PC-9 (cell line): ENCODE results near the gene PCDH9.

Experiments
- CTCF ChIP-seq: fragments of 200-600 bp; sonication (generic); conservative IDR thresholded peaks from 2 replicates; pipeline ENCODE4 v1.6.1; 2017; ENCODE audit warnings: mixed run types, antibody characterized with exemption, mild to moderate bottlenecking, moderate library complexity
- EZH2 ChIP-seq: fragments of 200-600 bp; sonication (generic); IDR thresholded peaks from 2 replicates; pipeline ENCODE4 v1.8.0; 2017; ENCODE audit warnings: antibody characterized with exemption, low read depth

GRCh38 chr13:66477816-66478215, 752.3 kb downstream of the PCDH9 start:
- TF ChIP-seq CTCF (no peak), EZH2 (no peak)
